GM12878 (cell line): ENCODE results near the gene AHNAK. TPM values are rescaled to one million over a fixed set of nuclear protein-coding genes. Genes with fewer than 3 reads are reported as not detected.

Experiments used
- ATAC-seq: fragments of 200-7000 bp; cut with Tn5 transposase; 3 replicates; pipeline ENCODE4 v1.9.1; 2020; ENCODE audit warnings: mild to moderate bottlenecking, moderate library complexity
- BruUV-seq: library from RNA; stranded (reverse); fragments of 400-500 nt; replicated peaks from 2 replicates; lab custom pipeline; 2021; lab: Mats Ljungman, UMichigan
- CTCF ChIA-PET: fragments of 300-600 bp; sonication (Branson Sonifier 250); formaldehyde crosslinking; extraction: SDS; loops from one replicate; lab custom pipeline; 2021; ENCODE audit warnings: inconsistent platforms; lab: Yijun Ruan, JAX
- POLR2A ChIA-PET: fragments of 350-600 bp; formaldehyde crosslinking; extraction: SDS; loops from one replicate; lab custom pipeline; 2021; ENCODE audit warnings: inconsistent platforms; lab: Charles Lee
- RAD21 ChIA-PET: fragments of 300-600 bp; sonication (Branson Sonifier 250); formaldehyde crosslinking; loops from one replicate; lab custom pipeline; 2023; ENCODE audit warnings: antibody characterized with exemption; ENCODE audit not compliant: unreplicated experiment; lab: Charles Lee
- SMC1A ChIA-PET: fragments of 300-600 bp; sonication (Branson Sonifier 250); formaldehyde crosslinking; loops from one replicate; lab custom pipeline; 2023; ENCODE audit not compliant: unreplicated experiment, uncharacterized antibody; lab: Charles Lee
- DNase-seq: peaks from one replicate; pipeline ENCODE4 v3.0.0-alpha.2; 2011; ENCODE audit warnings: low read depth, low spot score
- FAIRE-seq: peaks from 3 replicates; lab custom pipeline; 2011; peaks lifted over from hg19 to GRCh38; lab: Jason Lieb, UNC
- H2AFZ ChIP-seq: 2 replicates; pipeline ENCODE4 v1.6.0; 2011; ENCODE audit warnings: low read depth, low read length, control low read depth; ENCODE audit not compliant: control insufficient read depth
- H3K27ac ChIP-seq: 2 replicates; pipeline ENCODE4 v1.5.1; 2011; ENCODE audit warnings: control low read depth; ENCODE audit not compliant: control insufficient read depth, insufficient read depth
- H3K27me3 ChIP-seq, 2 experiments: replicated peaks in 1 of 2; 2 replicates each; pipeline versions ENCODE4 v1.6.0 to v1.6.1; 2011; ENCODE audit warnings: low read length in 1 of 2; ENCODE audit not compliant: control insufficient read depth in 2 of 2, insufficient read depth in 2 of 2
- H3K36me3 ChIP-seq, 2 experiments: 2 replicates each; pipeline ENCODE4 v1.5.1; 2011; ENCODE audit warnings: low read length in 1 of 2; ENCODE audit not compliant: control insufficient read depth in 2 of 2, insufficient read depth in 2 of 2
- H3K4me1 ChIP-seq: 2 replicates; pipeline ENCODE4 v1.6.1; 2011; ENCODE audit warnings: mild to moderate bottlenecking, low read length, moderate library complexity, mixed read lengths; ENCODE audit not compliant: control insufficient read depth, insufficient read depth
- H3K4me2 ChIP-seq: 2 replicates; pipeline ENCODE4 v1.6.0; 2011; ENCODE audit warnings: control low read depth; ENCODE audit not compliant: control insufficient read depth, insufficient read depth
- H3K4me3 ChIP-seq: fragments of 200-600 bp; sonication (generic); 2 replicates; pipeline ENCODE4 v1.5.1; 2016
- H3K79me2 ChIP-seq: 2 replicates; pipeline ENCODE4 v1.6.0; 2011; ENCODE audit warnings: low read length; ENCODE audit not compliant: control insufficient read depth, insufficient read depth
- H3K9ac ChIP-seq: 2 replicates; pipeline ENCODE4 v1.8.0; 2011; ENCODE audit warnings: low read length, control low read depth, mixed read lengths; ENCODE audit not compliant: control insufficient read depth, insufficient read depth
- H3K9me3 ChIP-seq: replicated peaks from 3 replicates; pipeline ENCODE4 v1.5.1; 2011; ENCODE audit warnings: mild to moderate bottlenecking, low read length; ENCODE audit not compliant: control insufficient read depth, insufficient read depth
- H4K20me1 ChIP-seq: 2 replicates; pipeline ENCODE4 v1.6.0; 2011; ENCODE audit not compliant: control insufficient read depth, insufficient read depth
- CEBPB ChIP-seq, 2 experiments: fragments of 150-350 bp in 1 of 2; IDR thresholded peaks; 2 replicates each; pipeline ENCODE4 v1.6.1; 2012 to 2014; ENCODE audit warnings: low read depth in 2 of 2, low read length in 2 of 2, borderline replicate concordance in 1 of 2, inconsistent platforms in 1 of 2
- JUNB ChIP-seq: IDR thresholded peaks from 2 replicates; pipeline ENCODE4 v1.6.1; 2016; ENCODE audit warnings: antibody characterized with exemption, mild to moderate bottlenecking
- KAT2A ChIP-seq: conservative IDR thresholded peaks from 2 replicates; pipeline ENCODE4 v1.6.1; 2011; ENCODE audit warnings: low read depth, low read length; ENCODE audit not compliant: control insufficient read depth
- KDM1A ChIP-seq: fragments of 200-600 bp; sonication (generic); IDR thresholded peaks from 2 replicates; pipeline ENCODE4 v1.6.1; 2016; ENCODE audit warnings: borderline replicate concordance
- NFIC ChIP-seq: IDR thresholded peaks from 2 replicates; pipeline ENCODE4 v1.6.1; 2012; ENCODE audit warnings: low read depth, mild to moderate bottlenecking, inconsistent platforms, low read length, moderate library complexity
- SIX5 ChIP-seq: IDR thresholded peaks from 2 replicates; pipeline ENCODE4 v1.6.1; 2011; ENCODE audit warnings: mild to moderate bottlenecking, low read depth, low read length, moderate library complexity; ENCODE audit not compliant: severe bottlenecking
- SREBF1 ChIP-seq: IDR thresholded peaks from 2 replicates; pipeline ENCODE4 v1.6.1; 2012; ENCODE audit warnings: mild to moderate bottlenecking, low read length
- ZNF24 ChIP-seq: fragments of 450-650 bp; IDR thresholded peaks from 2 replicates; pipeline ENCODE4 v1.6.1; 2017; ENCODE audit warnings: antibody characterized with exemption, mild to moderate bottlenecking
- ZNF274 ChIP-seq: IDR thresholded peaks from one replicate; pipeline ENCODE4 v1.8.0; 2011; ENCODE audit not compliant: insufficient read length, insufficient read depth
- whole genome bisulfite sequencing: methylation state at CpG from one replicate; pipeline ENCODE4 v1.1.6; 2016; ENCODE audit warnings: low lambda C conversion rate; ENCODE audit not compliant: insufficient replicate concordance, insufficient coverage; ENCODE audit errors: missing lambda C conversion rate; 5-methylcytosine and 5-hydroxymethylcytosine counted together
- in situ Hi-C: fragments of 300-500 bp; cut with MboI; formaldehyde crosslinking; loops from 9 replicates; pipeline ENCODE4 v1.14.3; 2018; ENCODE audit warnings: mixed read lengths
- intact Hi-C: fragments of 100-400 bp; cut with micrococcal nuclease; formaldehyde crosslinking; loops from one replicate; pipeline ENCODE4 v1.14.2; 2022; ENCODE audit not compliant: unreplicated experiment
- polyA plus RNA-seq, 11 experiments: library from polyadenylated mRNA; depleted of rRNA in 4 of 11; unstranded in 6 of 11; stranded (reverse) in 5 of 11; fragments of >200 nt; fragmentation: Nextera tagmentation in 4 of 11; fragmentation: Illumina TruSeq in 1 of 11; extraction: Ambion mirVana in 4 of 11; extraction: Trizol in 1 of 11; gene quantifications; 1 replicate in 1 of 11; 2 replicates in 10 of 11; pipeline versions ENCODE4 v1.2.1 to v1.2.3, GENCODE V29; 2011 to 2016; ENCODE audit warnings: inconsistent platforms in 2 of 11, missing spikeins in 2 of 11, low read depth in 1 of 11
- total RNA-seq, 4 experiments: library from RNA; depleted of rRNA in 3 of 4; stranded (reverse); fragments of >200 nt in 3 of 4; fragmentation: Illumina TruSeq in 1 of 4; extraction: Trizol in 1 of 4; gene quantifications; 2 replicates each; pipeline versions ENCODE4 v1.2.1 to v1.2.3, GENCODE V29; 2013 to 2021

The AHNAK gene
- total and polyA plus RNA-seq, 10 of the 15 experiments (the other 5 are each of a cell fraction or from before 2014, with no cell fraction given), result 0.76 to 90.3 (median 19.4) TPM

DNA sequence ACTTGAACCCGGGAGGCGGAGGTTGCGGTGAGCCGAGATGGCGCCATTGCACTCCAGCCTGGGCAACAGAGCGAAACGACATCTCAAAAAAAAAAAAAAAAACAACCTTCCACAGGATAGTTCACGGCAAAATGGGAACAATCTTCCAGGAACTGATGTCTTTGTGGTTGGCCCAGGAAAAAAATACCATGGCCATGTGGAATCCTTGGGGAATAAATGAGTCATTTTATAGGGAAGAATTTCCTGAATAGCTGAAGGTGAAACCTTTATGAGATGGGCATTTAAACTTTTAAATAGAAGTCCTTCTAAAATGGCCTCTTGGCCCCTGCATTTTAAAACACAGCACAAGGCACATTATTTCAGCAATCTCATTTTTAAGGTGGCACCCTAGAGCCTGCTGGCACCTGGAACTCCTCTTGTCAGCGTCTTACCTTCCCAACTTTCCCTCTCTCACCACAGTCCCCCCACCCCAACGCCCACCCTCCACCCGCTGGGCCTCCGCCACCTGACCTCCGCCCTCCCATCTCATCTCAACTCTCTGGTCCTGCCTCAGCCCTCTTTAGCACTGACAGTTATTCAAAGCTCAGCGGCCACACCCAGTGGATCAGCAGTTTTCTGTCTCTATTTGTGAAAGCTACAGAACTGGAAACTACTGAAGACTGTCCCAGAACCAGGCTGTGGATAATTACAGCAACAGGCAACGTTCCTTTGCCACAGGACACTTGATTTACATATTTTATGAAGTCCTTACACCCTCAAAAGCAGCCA is 84.7 kb downstream of the AHNAK start:
- no peak for FAIRE-seq
- Histone ChIP-seq H3K36me3 (no peaks in the 10 kb centered on the region), H3K27ac (no peak overlapping the region), H4K20me1 (no peaks in the 10 kb centered on the region), H3K9ac (no peak overlapping the region), H3K27me3 (no peaks in the 10 kb centered on the region), H3K9me3 (no peaks in the 10 kb centered on the region; the same call in 2 of the 3 replicates), H3K4me3 (no peak overlapping the region), H3K4me1 (peaks cover 9% of the 10 kb centered on the region; the same call in 1 of the 2 replicates), H3K79me2 (no peaks in the 10 kb centered on the region), H2AFZ (no peak overlapping the region), H3K4me2 (no peak overlapping the region)
- CTCF ChIA-PET, result interaction anchor here (0.7 to 2.7 kb wide), 4 partner anchors 37 to 150 kb away, joined by 3 to 14 read pairs (median 4); no protein-coding TSS in a partner anchor
- ATAC-seq, result no peak
- TF ChIP-seq ZNF274 (no peak), SIX5 (no peak), CEBPB (IDR thresholded peaks at IDR 0.05; ENCODE audit: borderline replicate concordance in 1 of 2, low read depth in 2 of 2, low read length in 2 of 2) (no peak), JUNB (no peak), NFIC (no peak), KAT2A (no peak), KDM1A (no peak), SREBF1 (no peak), ZNF24 (no peak)
- intact Hi-C loops (loop anchor here (10.0 kb wide), 1 partner anchor 223 kb away; the partner anchor contains the start of gene LRRN4CL), in situ Hi-C loops (no loop called here)
- POLR2A ChIA-PET, result interaction anchor here (0.6 to 1.0 kb wide), 4 partner anchors 16 to 284 kb away, joined by 3 to 5 read pairs (median 4); no protein-coding TSS in a partner anchor
- SMC1A ChIA-PET, result interaction anchor here (0.6 to 1.8 kb wide), 4 partner anchors 16 to 96 kb away, joined by 3 to 9 read pairs (median 5); no protein-coding TSS in a partner anchor
- BruUV-seq, result no TSS peak
- DNase-seq, result no peak
- RAD21 ChIA-PET, result interaction anchor here (0.6 to 0.9 kb wide), 2 partner anchors 81 to 931 kb away, joined by 4 to 5 read pairs; no protein-coding TSS in a partner anchor
- 63% methylated on average over 11 of the region's 15 CpGs for WGBS
